Lung (tissue), 12 donors: Measurements from ENCODE around the gene RPGR. TPM values are rescaled to one million over a fixed set of nuclear protein-coding genes. Genes with fewer than 3 reads are reported as not detected.

Experiments
- ATAC-seq: fragments of 200-7000 bp; cut with Tn5 transposase; one replicate; pipeline ENCODE4 v1.9.1; 2020; ENCODE audit warnings: moderate number of reproducible peaks; ENCODE audit not compliant: insufficient read depth, low FRiP score
- DNase-seq, 3 donors: peaks; one replicate each; pipeline ENCODE4 v3.0.0-alpha.2; 2013 to 2017
- H3K27ac ChIP-seq, 2 donors: one replicate each; pipeline ENCODE4 v1.5.1; 2013; ENCODE audit warnings: mild to moderate bottlenecking in 2 of 2, moderate library complexity in 2 of 2, control low read depth in 1 of 2, inconsistent platforms in 1 of 2, low read depth in 1 of 2, low read length in 1 of 2
- H3K27me3 ChIP-seq, 3 donors: one replicate each; pipeline ENCODE4 v1.5.1; 2013; ENCODE audit warnings: low read length in 2 of 3; ENCODE audit not compliant: control insufficient read depth in 3 of 3, insufficient read depth in 3 of 3
- H3K36me3 ChIP-seq, 4 donors: one replicate each; pipeline ENCODE4 v1.5.1; 2013; ENCODE audit warnings: low read length in 4 of 4, mild to moderate bottlenecking in 1 of 4, moderate library complexity in 1 of 4; ENCODE audit not compliant: control insufficient read depth in 4 of 4, insufficient read depth in 4 of 4
- H3K4me1 ChIP-seq, 5 donors: one replicate each; pipeline ENCODE4 v1.5.1; 2013; ENCODE audit warnings: low read length in 5 of 5, mild to moderate bottlenecking in 2 of 5, moderate library complexity in 1 of 5; ENCODE audit not compliant: control insufficient read depth in 5 of 5, insufficient read depth in 5 of 5
- H3K4me3 ChIP-seq: one replicate; pipeline ENCODE4 v1.5.1; 2013; ENCODE audit warnings: mild to moderate bottlenecking, control low read depth, moderate library complexity
- H3K9ac ChIP-seq, 2 donors: one replicate each; pipeline ENCODE4 v1.5.1; 2013; ENCODE audit warnings: low read length in 2 of 2, control low read depth in 1 of 2; ENCODE audit not compliant: insufficient read depth in 1 of 2
- H3K9me3 ChIP-seq, 4 donors: one replicate each; pipeline ENCODE4 v1.5.1; 2013; ENCODE audit warnings: low read length in 3 of 4, mild to moderate bottlenecking in 1 of 4, moderate library complexity in 1 of 4; ENCODE audit not compliant: control insufficient read depth in 4 of 4, insufficient read depth in 3 of 4
- WGBS, 2 donors: extraction: QIAGEN DNeasy Blood & Tissue Kit; methylation state at CpG; one replicate each; pipeline ENCODE4 v1.1.7; 2013; 5-methylcytosine and 5-hydroxymethylcytosine counted together
- polyA plus RNA-seq, 2 donors: library from polyadenylated mRNA; stranded (reverse); fragments of 200-250 nt; gene quantifications; one replicate each; pipeline ENCODE4 v1.2.1, GENCODE V29; 2013
- total RNA-seq, 2 donors: library from RNA; depleted of rRNA in 1 of 2; stranded (reverse); fragments of >200 nt in 1 of 2; gene quantifications; one replicate each; pipeline ENCODE4 v1.2.1, GENCODE V29; 2014 to 2021
- TF ChIP-seq, protein P1 (sequence below): IDR thresholded peaks from 2 replicates; pipeline ENCODE4 v1.5.1; 2012; ENCODE audit warnings: mild to moderate bottlenecking; ENCODE audit errors: control extremely low read depth, extremely low read depth
- donor health status: control.
- donor health status: control.
- donor health status: Bipolar disorder and iron deficiency.
- donor health status: healthy.
- donor health status: DM: yes; HTN: yes; CAD: no.

Gene RPGR
- total and polyA plus RNA-seq, 4 donors = 17.6 to 60.2 (median 27.6) TPM

DNA sequence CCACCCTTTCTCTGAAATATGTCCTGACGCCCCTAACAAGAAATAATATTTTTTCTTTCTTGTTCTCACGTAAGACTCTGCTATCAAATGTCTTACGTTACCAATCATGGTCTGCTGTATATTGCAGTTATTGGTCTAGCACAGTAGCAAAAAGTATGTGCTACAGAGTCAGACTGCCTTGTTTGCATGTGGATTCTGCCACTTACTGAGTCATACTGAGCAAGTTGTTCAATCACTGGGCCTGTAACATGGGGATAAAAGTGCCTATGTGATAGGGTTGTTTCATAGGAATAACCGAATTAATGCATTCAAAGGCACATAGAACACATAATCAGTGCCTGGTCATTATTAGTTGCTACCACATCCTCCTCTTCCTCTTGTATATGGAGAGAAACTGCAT is 14.1 kb downstream of the RPGR start:
- TF ChIP-seq, protein P1, sequence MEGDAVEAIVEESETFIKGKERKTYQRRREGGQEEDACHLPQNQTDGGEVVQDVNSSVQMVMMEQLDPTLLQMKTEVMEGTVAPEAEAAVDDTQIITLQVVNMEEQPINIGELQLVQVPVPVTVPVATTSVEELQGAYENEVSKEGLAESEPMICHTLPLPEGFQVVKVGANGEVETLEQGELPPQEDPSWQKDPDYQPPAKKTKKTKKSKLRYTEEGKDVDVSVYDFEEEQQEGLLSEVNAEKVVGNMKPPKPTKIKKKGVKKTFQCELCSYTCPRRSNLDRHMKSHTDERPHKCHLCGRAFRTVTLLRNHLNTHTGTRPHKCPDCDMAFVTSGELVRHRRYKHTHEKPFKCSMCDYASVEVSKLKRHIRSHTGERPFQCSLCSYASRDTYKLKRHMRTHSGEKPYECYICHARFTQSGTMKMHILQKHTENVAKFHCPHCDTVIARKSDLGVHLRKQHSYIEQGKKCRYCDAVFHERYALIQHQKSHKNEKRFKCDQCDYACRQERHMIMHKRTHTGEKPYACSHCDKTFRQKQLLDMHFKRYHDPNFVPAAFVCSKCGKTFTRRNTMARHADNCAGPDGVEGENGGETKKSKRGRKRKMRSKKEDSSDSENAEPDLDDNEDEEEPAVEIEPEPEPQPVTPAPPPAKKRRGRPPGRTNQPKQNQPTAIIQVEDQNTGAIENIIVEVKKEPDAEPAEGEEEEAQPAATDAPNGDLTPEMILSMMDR = no peak
- Histone ChIP-seq H3K4me1 (peaks cover 0 to 3% (median 0%) of the 10 kb centered on the region in 5 donors), H3K9ac (no peak overlapping the region), H3K9me3 (no peaks in the 10 kb centered on the region), H3K4me3 (no peak overlapping the region), H3K27me3 (peaks cover 0 to 16% (median 8%) of the 10 kb centered on the region in 3 donors), H3K36me3 (peaks cover 0 to 2% (median under 1%) of the 10 kb centered on the region in 4 donors), H3K27ac (no peak overlapping the region)
- WGBS, 2 donors = 83 to 99% methylated on average over 4 of the region's 4 CpGs
- ATAC-seq = no peak
- no peak for DNase-seq

DNA sequence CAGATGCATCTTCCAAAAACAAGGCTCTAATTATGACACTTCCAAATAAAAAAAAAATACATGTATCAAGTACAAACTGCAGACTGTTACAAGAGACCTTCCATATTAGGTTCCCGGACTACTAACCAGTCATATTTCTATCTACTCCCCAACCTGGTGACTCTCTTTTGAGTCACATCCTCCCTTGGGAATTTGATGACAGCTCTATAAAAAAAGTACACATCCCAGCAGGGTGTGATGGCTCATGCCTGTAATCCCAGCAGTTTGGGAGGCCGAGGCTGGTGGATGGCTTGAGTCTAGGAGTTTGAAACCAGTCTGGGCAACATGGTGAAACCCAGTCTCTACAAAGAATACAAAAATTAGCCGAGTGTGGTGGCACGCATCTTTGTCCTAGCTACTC is 14.9 kb downstream of the RPGR start:
- 76 to 95% methylated on average over 4 of the region's 4 CpGs for WGBS, 2 donors
- TF ChIP-seq, protein P1 = no peak
- H3K36me3 ChIP-seq = peaks cover 0 to 2% (median under 1%) of the 10 kb centered on the region in 4 donors
- ATAC-seq (no peak), DNase-seq (no peak)
- H3K9ac ChIP-seq = no peak overlapping the region
- H3K9me3 ChIP-seq = no peaks in the 10 kb centered on the region
- H3K4me3 ChIP-seq = no peak overlapping the region
- peaks cover 0 to 16% (median 10%) of the 10 kb centered on the region in 3 donors for H3K27me3 ChIP-seq
- H3K4me1 ChIP-seq = peaks cover 0 to 3% (median 0%) of the 10 kb centered on the region in 5 donors
- H3K27ac ChIP-seq = no peak overlapping the region

DNA sequence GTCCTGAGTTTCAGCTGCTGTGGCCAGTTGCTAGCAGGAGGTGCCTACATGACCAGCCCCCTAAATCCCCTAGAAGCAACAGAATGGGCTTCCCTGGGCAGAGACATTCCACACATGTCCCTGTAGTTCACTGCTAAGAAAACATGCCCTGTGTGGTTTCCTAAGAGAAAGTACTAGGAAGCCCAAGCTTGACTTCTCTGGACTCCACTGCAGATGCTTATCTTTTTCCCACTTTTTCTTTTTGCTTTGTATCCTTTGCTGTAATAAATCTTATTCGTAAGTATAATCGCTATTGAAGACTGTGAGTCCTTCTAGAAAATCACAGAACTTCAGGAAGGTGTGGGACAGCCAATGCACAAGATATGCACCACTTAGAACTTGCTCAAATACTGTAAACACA is 15.6 kb downstream of the RPGR start:
- Histone ChIP-seq H3K4me1 (peaks cover 0 to 3% (median 0%) of the 10 kb centered on the region in 5 donors), H3K27me3 (peaks cover 0 to 20% (median 10%) of the 10 kb centered on the region in 3 donors), H3K4me3 (no peak overlapping the region), H3K36me3 (peaks cover 0 to 2% (median under 1%) of the 10 kb centered on the region in 4 donors), H3K27ac (no peak overlapping the region), H3K9me3 (no peaks in the 10 kb centered on the region), H3K9ac (no peak overlapping the region)
- WGBS, 2 donors = 78 to 97% methylated on average over 2 of the region's 2 CpGs
- DNase-seq (no peak), ATAC-seq (no peak)
- TF ChIP-seq, protein P1 = no peak

DNA sequence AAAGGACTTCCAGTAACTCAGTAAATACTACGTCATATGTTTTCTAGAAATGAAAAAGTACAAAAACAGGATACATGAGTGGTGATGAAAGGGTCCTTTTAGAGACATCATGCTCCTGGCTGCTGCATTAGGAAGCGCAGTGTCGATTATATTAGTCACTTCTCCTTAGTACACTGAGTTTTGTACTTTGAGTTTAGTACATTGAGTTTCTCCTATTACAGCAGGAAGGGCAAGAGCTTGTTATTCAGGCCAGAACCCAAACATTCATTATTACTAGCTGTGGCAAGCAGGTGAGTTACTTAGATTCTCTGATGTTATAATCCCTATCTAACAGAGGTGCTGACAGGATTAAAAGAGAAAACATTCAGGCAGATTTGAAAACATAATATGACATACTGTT is 21.3 kb downstream of the RPGR start:
- ATAC-seq (no peak), DNase-seq (no peak)
- peaks cover 0 to 2% (median 0%) of the 10 kb centered on the region in 4 donors for H3K36me3 ChIP-seq
- H3K9me3 ChIP-seq = no peaks in the 10 kb centered on the region
- peaks cover 3 to 21% (median 12%) of the 10 kb centered on the region in 3 donors for H3K27me3 ChIP-seq
- no peak overlapping the region for H3K9ac ChIP-seq
- no peaks in the 10 kb centered on the region for H3K4me1 ChIP-seq
- TF ChIP-seq, protein P1 = no peak
- no peak overlapping the region for H3K4me3 ChIP-seq
- H3K27ac ChIP-seq = no peak overlapping the region
- 69 to 86% methylated on average over 3 of the region's 3 CpGs for WGBS, 2 donors
